Type B pancreatic cell (in vitro differentiated cells): Measurements from ENCODE around the gene ZNF287. TPM values are rescaled to one million over a fixed set of nuclear protein-coding genes. Genes with fewer than 3 reads are reported as not detected.

Experiments
- DNase-seq: peaks from one replicate; pipeline ENCODE4 v3.0.0; 2021; ENCODE audit warnings: mixed read lengths; ENCODE audit not compliant: unreplicated experiment; ENCODE audit errors: extremely low spot score
- H3K27ac Mint-ChIP-seq: 2 replicates; pipeline ENCODE4 v1.8.0; 2021; ENCODE audit warnings: mild to moderate bottlenecking, mixed read lengths
- H3K27me3 Mint-ChIP-seq: 2 replicates; pipeline ENCODE4 v1.8.0; 2021; ENCODE audit warnings: mixed read lengths
- H3K36me3 Mint-ChIP-seq: 2 replicates; pipeline ENCODE4 v1.8.0; 2021; ENCODE audit warnings: mixed read lengths
- H3K4me1 Mint-ChIP-seq: one replicate; pipeline ENCODE4 v1.8.0; 2021; ENCODE audit warnings: mixed read lengths; ENCODE audit not compliant: unreplicated experiment
- H3K4me3 Mint-ChIP-seq: 2 replicates; pipeline ENCODE4 v1.8.0; 2021; ENCODE audit warnings: mild to moderate bottlenecking, mixed read lengths
- H3K9me3 Mint-ChIP-seq: 2 replicates; pipeline ENCODE4 v1.8.0; 2021; ENCODE audit warnings: mixed read lengths
- CTCF ChIP-seq: fragments of 200-600 bp; sonication (generic); conservative IDR thresholded peaks from 2 replicates; pipeline ENCODE4 v1.5.0; 2021; ENCODE audit warnings: antibody characterized with exemption, mild to moderate bottlenecking
- total RNA-seq: library from RNA; stranded (reverse); gene quantifications from 2 replicates; pipeline ENCODE4 v1.2.1, GENCODE V29; 2021; ENCODE audit warnings: low replicate concordance

Gene ZNF287
- total RNA-seq, 1 donor from 2014 or later = 14.3 TPM

DNA sequence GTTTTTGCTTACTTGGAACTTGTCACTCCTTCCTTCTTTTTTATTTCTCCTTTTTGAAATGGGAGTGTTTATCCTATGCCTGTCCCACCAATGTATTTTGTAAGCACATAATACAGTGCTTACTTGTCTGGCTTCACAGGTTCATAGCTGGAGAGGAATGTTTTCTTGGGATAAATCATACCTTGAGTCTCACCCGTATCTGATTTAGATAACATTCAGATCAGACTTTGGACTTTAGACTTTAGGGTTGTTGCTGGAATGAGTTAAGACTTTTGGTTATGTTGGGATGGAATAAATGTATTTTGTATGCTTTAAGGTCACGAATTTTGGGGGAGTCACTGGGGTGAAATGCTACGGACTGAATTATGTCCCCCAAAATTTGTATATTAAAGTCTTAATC lies 64.0 kb downstream of the ZNF287 start:
- no peak overlapping the region for H3K4me3 Mint-ChIP-seq
- no peaks in the 10 kb centered on the region for H3K36me3 Mint-ChIP-seq
- H3K27ac Mint-ChIP-seq = no peak overlapping the region
- peaks cover 4% of the 10 kb centered on the region for H3K27me3 Mint-ChIP-seq
- no peak for TF ChIP-seq CTCF
- DNase-seq = no peak
- no peaks in the 10 kb centered on the region for H3K9me3 Mint-ChIP-seq
- H3K4me1 Mint-ChIP-seq = no peaks in the 10 kb centered on the region

Other genes with a start within 250 kb of the ZNF287 start
- gene CENPV, start 215.7 kb downstream of the ZNF287 start, total RNA-seq = 42.9 and 152 TPM in 2 replicates
- 1,306 and 1,802 TPM in 2 replicates for gene UBB, start 188.1 kb downstream of the ZNF287 start, total RNA-seq
- 0.52 and 1.7 TPM in 2 replicates for gene TRPV2, start 153.6 kb downstream of the ZNF287 start, total RNA-seq
- 2.9 and 4.5 TPM in 2 replicates for gene LRRC75A, start 77.0 kb downstream of the ZNF287 start, total RNA-seq
- gene ZNF624, start 84.6 kb upstream of the ZNF287 start, total RNA-seq = 7.0 and 9.1 TPM in 2 replicates
- gene CCDC144A, start 121.0 kb upstream of the ZNF287 start, total RNA-seq = 0.50 and 0.60 TPM in 2 replicates